Endodermal cell (in vitro differentiated cells): ENCODE data around the gene STAP1. TPM values are rescaled to one million over a fixed set of nuclear protein-coding genes. Genes with fewer than 3 reads are reported as not detected.

Experiments
- DNase-seq: peaks from one replicate; pipeline ENCODE4 v3.0.0-alpha.2; 2017
- H3K27ac ChIP-seq: 2 replicates; pipeline ENCODE4 v1.5.1; 2013; ENCODE audit warnings: mild to moderate bottlenecking, low read depth, low read length, moderate library complexity
- H3K27me3 ChIP-seq: 2 replicates; pipeline ENCODE4 v1.6.1; 2013; ENCODE audit warnings: mild to moderate bottlenecking, low read length, moderate library complexity; ENCODE audit not compliant: insufficient read depth, control insufficient read depth, poor library complexity, severe bottlenecking
- H3K36me3 ChIP-seq: 2 replicates; pipeline ENCODE4 v1.7.0; 2013; ENCODE audit warnings: mild to moderate bottlenecking, low read length, moderate library complexity; ENCODE audit not compliant: control insufficient read depth, insufficient read depth
- H3K4me1 ChIP-seq: one replicate; pipeline ENCODE4 v1.7.0; 2013; ENCODE audit warnings: low read length; ENCODE audit not compliant: control insufficient read depth, insufficient read depth
- H3K4me3 ChIP-seq: 2 replicates; pipeline ENCODE4 v1.5.1; 2013; ENCODE audit warnings: mild to moderate bottlenecking, low read length, moderate library complexity
- H3K9ac ChIP-seq: 2 replicates; pipeline ENCODE4 v1.6.1; 2013; ENCODE audit warnings: mild to moderate bottlenecking, low read length, moderate library complexity; ENCODE audit not compliant: poor library complexity, severe bottlenecking; ENCODE audit errors: extremely low read depth
- H3K9me3 ChIP-seq: 2 replicates; pipeline ENCODE4 v1.6.1; 2013; ENCODE audit warnings: mild to moderate bottlenecking, low read length, moderate library complexity; ENCODE audit not compliant: control insufficient read depth
- H3K27ac Mint-ChIP-seq: 2 replicates; pipeline ENCODE4 v1.8.0; 2020; ENCODE audit warnings: mixed read lengths
- H3K27me3 Mint-ChIP-seq: 2 replicates; pipeline ENCODE4 v1.8.0; 2021; ENCODE audit warnings: mild to moderate bottlenecking, mixed read lengths; ENCODE audit not compliant: insufficient read depth
- H3K36me3 Mint-ChIP-seq: 2 replicates; pipeline ENCODE4 v1.8.0; 2020; ENCODE audit warnings: low read depth, mixed read lengths
- H3K4me1 Mint-ChIP-seq: 2 replicates; pipeline ENCODE4 v1.8.0; 2020; ENCODE audit warnings: mixed read lengths
- H3K4me3 Mint-ChIP-seq: 2 replicates; pipeline ENCODE4 v1.8.0; 2020; ENCODE audit warnings: mild to moderate bottlenecking, moderate library complexity, mixed read lengths
- H3K9me3 Mint-ChIP-seq: 2 replicates; pipeline ENCODE4 v1.8.0; 2020; ENCODE audit warnings: mild to moderate bottlenecking, mixed read lengths
- CTCF ChIP-seq: fragments of 200-600 bp; sonication (generic); conservative IDR thresholded peaks from 2 replicates; pipeline ENCODE4 v1.5.0; 2021; ENCODE audit warnings: antibody characterized with exemption, mild to moderate bottlenecking
- WGBS, 2 experiments: methylation state at CpG; one replicate each; pipeline versions ENCODE4 v1.1.5 to v1.1.7; 2013; ENCODE audit warnings: missing lambda C conversion rate in 2 of 2, mixed read lengths in 1 of 2; ENCODE audit not compliant: insufficient coverage in 1 of 2, insufficient read length in 1 of 2; 5-methylcytosine and 5-hydroxymethylcytosine counted together
- total RNA-seq, 2 donors: library from RNA; stranded (reverse); fragmentation: NEBNext Ultra II Directional in 1 of 2; extraction: Animal tissue kit (Norgen Biotek cat#: 25700) in 1 of 2; gene quantifications; 2 replicates in 1 of 2; 3 replicates in 1 of 2; pipeline ENCODE4 v1.2.1, GENCODE V29; 2021

Gene STAP1
- total RNA-seq, 2 donors from 2014 or later = not detected

- WGBS, 2 experiments = 85 to 100% methylated on average over 1 to 3 of the region's 3 CpGs
- Mint-ChIP-seq H3K4me1 (peaks cover 5% of the 10 kb centered on the region), H3K27me3 (no peaks in the 10 kb centered on the region), H3K27ac (no peak overlapping the region), H3K4me3 (no peak overlapping the region), H3K9me3 (no peaks in the 10 kb centered on the region), H3K36me3 (no peaks in the 10 kb centered on the region)
- no peak overlapping the region for H3K9ac ChIP-seq
- no peaks in the 10 kb centered on the region for H3K4me1 ChIP-seq
- DNase-seq = no peak
- H3K9me3 ChIP-seq = no peaks in the 10 kb centered on the region
- no peak for TF ChIP-seq CTCF
- no peaks in the 10 kb centered on the region for H3K36me3 ChIP-seq
- no peak overlapping the region for H3K4me3 ChIP-seq
- H3K27me3 ChIP-seq = no peaks in the 10 kb centered on the region
- no peak overlapping the region for H3K27ac ChIP-seq
Observed at GRCh38 chr4:67554096-67554495, 4.4 kb upstream of the STAP1 start.

- Histone ChIP-seq H3K27ac (no peak overlapping the region), H3K27me3 (no peaks in the 10 kb centered on the region), H3K4me1 (no peaks in the 10 kb centered on the region), H3K4me3 (no peak overlapping the region), H3K9me3 (no peaks in the 10 kb centered on the region), H3K36me3 (no peaks in the 10 kb centered on the region), H3K9ac (no peak overlapping the region)
- Mint-ChIP-seq H3K9me3 (no peaks in the 10 kb centered on the region), H3K27me3 (no peaks in the 10 kb centered on the region), H3K4me1 (peaks cover 5% of the 10 kb centered on the region), H3K36me3 (no peaks in the 10 kb centered on the region), H3K4me3 (no peak overlapping the region), H3K27ac (no peak overlapping the region)
- no peak for DNase-seq
- 82 to 93% methylated on average over 3 of the region's 3 CpGs for WGBS, 2 experiments
- TF ChIP-seq CTCF = no peak
Observed at GRCh38 chr4:67555447-67555846, 3.1 kb upstream of the STAP1 start.

DNA sequence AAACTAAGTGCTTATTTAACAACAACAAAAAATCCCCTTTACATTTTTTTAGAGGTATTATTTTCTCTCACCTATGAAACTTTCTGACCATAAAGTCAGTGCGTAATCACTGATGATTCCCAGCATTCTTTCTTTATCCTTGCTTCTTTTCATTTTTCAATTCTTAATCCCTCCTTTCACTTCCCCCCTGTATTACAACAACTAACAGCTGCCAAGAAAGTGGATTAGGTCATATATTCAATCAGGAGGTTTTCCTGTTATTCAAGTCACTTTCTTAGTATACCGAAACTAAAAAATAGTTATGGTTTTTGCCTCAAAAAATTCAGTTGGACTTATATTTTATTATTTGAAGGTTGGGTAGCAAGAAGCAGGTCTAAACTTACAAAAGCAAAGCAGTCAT lies 2.1 kb upstream of the STAP1 start:
- Histone ChIP-seq H3K4me1 (no peaks in the 10 kb centered on the region), H3K27ac (no peak overlapping the region), H3K9ac (no peak overlapping the region), H3K9me3 (no peaks in the 10 kb centered on the region), H3K36me3 (no peaks in the 10 kb centered on the region), H3K4me3 (no peak overlapping the region), H3K27me3 (no peaks in the 10 kb centered on the region)
- no peak overlapping the region for H3K4me3 Mint-ChIP-seq
- WGBS, 2 experiments = 83 to 90% methylated on average over 1 of the region's 2 CpGs
- no peaks in the 10 kb centered on the region for H3K36me3 Mint-ChIP-seq
- H3K9me3 Mint-ChIP-seq = no peaks in the 10 kb centered on the region
- DNase-seq = no peak
- TF ChIP-seq CTCF = no peak
- no peaks in the 10 kb centered on the region for H3K27me3 Mint-ChIP-seq
- H3K4me1 Mint-ChIP-seq = peaks cover 5% of the 10 kb centered on the region
- H3K27ac Mint-ChIP-seq = no peak overlapping the region
